GF-D8 (cell line): ENCODE results near the gene UROC1.

Source experiments
- DNase-seq: peaks from one replicate; lab custom pipeline; 2025; lab: John Stamatoyannopoulos, UW

Gene UROC1

DNA sequence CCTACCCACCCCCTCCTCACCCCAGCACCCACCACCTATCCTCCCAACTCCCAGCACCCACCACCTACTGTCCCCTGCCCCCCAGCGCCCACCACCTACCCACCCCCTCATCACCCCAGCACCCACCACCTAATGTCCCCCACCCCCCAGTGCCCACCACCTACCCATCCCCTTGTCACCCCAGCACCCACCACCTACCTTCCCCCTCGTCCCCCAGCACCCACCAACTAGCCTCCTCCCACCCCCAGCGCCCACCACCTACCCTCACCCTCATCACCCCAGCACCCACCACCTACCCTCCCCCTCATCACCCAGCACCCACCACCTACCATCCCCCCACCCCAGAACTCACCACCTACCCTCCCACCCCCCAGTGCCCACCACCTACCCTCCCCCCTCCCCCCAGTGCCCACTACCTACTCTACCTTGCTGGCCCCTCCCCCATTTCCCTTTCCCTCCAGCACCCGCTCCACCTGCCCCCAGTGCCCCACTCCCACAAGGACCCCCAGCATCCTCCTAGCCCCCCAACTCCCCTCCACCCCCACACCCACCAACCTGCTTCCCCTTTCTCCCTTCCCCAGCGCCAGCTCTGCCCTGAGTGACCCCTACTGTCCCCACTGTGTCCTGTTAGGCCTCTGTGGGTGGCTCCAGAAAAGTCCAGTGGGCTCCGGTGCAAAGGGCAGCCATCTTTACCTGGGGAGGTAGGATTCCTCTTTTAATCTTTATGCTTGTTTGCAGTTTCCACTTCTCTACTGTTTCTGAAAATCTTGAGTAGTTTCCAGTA lies 1.2 kb downstream of the UROC1 start:
- DNase-seq = no peak

DNA sequence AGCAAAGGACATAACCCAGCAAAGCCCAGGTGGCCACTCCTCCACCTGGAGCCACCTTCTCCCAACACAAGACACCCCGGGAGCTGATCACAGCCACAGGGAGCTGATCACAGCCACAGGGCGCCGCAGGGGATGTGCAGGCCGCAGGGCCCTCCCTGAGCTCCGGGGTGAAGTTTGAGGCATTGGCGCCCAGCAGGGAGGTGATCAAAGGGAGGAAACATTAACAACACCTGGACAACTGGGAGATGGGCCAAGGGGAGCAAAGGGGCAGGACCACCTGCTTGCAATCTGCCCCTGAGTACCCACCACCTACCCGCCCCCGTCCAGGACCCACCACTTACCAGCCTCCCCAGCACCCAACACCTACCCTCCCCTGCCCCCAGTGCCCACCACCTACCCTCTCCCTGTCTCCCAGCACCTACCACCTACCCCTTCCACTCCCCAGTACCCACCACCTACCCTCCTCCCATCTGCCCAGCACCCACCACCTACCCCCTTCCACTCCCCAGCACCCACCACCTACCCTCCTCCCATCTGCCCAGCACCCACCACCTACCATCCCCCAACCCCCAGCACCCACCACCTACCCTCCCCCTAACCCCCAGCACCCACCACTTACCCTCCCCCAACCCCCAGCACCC lies 2.4 kb downstream of the UROC1 start:
- no peak for DNase-seq

DNA sequence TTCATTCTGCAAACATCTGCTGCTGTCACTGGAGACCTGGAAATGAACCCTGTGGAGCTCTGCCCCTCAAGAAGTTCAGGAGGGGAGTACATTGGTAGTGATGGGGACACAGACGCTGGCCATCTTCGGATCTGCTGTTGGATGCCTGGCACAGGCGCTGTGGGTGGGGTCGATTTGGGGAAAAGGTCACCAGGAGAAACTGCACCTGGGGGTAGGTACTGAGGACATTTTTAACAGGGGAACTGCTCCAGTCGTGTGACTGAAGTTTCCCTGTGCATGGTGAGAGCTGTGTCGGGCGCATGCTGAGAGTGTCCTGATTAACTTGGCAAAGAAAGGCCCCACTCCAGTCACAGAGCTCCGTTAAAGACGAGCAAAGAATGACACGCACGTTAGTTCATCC lies 3.4 kb downstream of the UROC1 start:
- DNase-seq = no peak

DNA sequence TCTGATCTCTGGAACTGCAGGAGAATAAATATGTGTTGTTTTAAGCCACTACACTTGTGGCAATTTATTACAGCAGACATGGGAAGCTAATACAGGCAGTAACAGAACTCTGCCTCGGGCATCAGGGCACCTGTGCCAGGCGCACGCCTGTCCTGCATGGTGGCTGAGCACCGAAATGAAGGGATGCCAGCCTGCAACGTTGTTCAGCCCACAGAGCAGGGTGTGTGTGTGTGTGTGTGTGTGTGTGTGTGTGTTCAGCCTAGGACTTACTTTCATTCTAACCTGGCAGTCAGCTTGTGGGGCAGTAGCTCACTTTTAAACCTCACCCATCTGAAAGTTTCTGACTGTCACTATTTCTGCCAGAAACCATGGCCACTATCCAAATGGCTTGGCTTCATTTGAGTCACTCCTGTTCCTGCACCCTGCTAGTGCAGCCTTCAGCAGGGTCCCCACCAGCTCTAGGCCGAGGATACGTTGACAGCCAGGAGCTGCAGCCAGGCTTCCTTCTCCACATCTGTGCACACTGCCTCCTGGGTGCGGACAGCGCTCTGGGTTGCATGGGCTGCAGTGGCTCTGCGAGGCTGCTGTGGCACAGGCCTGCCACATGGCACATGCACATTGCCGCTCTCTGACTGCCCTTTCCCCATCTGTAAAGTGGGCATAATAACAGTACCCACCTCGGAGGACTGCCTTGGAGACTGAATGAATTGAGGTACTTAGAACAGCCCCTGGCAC lies 4.5 kb downstream of the UROC1 start:
- no peak for DNase-seq

DNA sequence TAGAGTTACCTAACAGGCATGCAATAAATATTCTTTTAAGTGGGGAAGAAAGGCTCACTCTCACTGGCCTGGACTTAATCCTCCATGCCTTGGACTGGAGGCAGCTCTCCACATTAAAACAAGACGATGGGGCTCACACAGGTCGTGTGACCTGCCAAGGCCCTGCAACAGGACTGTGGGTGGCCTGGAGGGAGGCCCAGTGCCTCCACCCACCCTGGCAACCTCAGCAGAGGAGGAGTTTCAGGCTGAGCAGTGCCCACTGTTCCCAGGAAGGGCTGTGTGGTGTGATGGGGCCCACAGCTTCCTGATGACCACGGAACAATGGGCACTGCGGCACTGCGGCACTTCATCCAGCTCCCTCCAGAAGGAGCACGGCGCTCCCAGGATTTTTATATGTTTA lies 5.5 kb downstream of the UROC1 start:
- DNase-seq = no peak

DNA sequence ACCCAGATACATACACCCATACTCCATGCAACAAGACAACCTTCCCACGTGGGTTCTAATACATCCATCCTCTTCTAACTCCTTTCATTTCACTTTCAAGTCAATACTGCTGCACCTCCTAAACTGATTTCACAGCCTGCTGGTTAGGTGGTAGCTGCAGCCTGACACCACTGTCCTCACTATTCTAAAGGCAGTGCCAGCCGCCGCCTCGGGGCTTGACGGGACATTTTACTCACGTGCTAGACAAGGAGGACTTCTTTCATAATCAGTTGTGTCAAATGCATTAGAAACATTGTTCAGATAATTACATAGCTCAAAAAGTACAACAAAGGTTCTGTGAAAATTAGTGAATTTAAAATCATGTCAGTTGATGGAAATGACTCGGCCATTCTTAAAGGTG lies 6.3 kb downstream of the UROC1 start:
- DNase-seq = no peak

DNA sequence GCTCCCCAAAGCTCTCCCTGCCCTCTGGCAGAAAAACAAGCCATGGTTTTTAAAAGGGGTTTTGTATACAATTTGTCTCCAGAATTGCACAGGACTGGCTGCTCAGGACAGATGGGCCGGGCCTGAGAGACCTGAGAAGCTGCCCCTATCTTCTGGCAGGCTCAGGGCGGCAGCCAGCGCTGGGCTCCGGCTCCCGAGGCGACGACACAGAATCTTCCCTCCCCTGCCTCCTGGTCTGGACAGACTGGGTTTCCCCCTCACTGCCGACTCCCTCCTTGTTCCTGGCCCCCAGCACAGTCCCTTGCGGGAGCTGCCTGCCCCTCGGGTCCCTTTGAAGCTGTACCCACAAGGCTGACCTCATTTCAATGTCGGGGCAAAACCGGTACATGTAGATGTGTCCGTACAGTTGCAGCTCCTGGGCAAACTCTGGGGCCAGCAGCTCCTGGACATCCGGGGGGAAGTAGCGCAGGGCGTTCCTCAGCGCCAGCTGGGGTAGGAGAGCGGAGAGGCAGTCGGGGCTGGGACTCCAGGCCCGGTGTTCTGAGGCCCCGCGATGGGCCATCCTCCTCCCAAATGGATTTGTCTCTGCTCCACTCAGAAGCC lies 7.2 kb downstream of the UROC1 start:
- no peak for DNase-seq

DNA sequence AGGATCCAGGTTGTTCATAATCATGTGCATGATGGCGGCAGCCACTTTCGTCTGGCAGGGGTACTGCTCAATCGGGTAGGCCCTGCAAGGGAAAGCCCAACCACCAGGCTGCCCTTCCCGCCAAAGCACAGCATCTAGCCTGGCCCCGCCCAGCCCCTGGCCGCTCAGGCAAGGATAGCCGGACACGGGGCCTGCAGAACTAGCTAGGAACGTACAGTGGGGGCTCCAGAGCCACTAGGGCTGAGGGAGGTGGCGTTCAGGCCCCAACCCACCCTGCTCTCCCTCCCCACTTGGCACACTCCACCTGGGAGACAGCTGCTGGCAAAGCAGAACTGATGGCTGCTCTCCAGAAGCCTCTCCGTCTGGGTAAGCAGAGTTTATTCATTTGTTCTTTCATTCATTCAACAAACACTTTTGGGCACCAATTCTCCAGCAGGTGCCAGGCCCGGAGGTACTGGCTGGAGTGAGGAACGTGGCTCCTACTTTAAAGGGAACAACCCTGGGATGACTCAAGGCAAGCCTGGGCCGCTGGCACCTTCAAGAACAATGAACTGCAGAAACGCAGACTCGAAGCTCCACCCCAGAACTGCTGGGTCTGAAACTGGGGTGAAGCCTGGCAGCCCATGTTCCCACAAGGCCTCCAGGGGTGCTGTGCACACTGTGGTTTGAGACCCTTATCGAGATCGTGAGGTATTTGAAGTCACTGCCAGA lies 7.8 kb downstream of the UROC1 start:
- no peak for DNase-seq

DNA sequence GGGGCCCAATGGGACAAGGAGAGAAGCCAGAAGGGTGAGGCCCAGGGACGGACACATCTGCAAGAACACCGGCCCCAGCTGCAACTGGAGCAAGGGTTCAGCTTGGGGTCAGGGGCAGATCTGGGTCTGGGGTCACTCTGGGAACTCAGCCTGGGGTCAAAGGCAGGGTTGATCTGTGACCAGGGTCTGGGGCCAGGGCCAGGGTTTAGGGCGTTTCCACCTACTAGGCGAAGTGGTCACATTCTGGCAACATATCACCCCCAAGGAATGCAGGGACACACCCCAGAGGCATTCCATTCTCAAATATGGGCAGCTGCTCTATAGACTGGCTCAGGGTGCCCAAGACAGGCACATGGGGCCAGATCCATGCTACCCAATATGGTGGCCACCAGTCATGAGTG lies 9.0 kb downstream of the UROC1 start:
- no peak for DNase-seq

DNA sequence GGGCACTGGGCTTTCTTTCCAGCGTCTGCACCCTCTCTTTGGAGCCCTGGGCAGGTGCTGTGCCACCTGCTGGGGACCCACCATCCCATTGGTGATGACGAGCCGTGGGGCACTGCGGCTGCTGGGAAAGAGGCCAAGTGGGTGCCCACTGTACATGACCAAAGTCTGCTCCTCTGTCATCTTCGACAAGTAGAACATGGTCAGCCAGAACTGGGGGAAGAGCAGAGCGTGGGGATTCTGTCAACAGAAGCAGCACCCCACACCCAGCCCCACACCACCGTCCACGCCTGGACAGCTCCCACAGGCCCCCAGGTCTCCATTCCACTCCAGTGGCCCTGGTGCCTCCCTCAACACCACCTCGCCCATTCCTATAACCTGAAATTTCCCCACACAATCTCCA lies 9.7 kb downstream of the UROC1 start:
- no peak for DNase-seq

DNA sequence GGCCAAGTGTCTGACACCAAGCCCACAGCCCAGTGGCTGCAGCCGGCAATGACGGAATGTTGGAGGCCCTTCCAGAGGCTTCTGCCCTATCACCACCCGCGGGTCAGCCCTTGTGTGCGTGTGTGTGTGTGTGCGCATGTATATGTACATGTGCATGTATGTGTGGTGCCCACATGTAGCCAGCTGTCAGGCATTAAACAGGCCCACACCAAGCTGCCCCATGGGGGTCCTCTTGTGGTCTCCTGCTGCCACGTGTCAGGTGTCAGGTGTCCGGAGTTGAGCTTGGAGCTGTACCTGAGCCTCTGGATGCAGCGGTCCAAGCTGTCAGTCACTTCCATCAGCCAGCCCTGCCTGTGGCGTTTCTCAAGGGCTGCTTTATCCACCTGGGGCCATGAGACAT lies 13.9 kb downstream of the UROC1 start:
- DNase-seq = no peak

DNA sequence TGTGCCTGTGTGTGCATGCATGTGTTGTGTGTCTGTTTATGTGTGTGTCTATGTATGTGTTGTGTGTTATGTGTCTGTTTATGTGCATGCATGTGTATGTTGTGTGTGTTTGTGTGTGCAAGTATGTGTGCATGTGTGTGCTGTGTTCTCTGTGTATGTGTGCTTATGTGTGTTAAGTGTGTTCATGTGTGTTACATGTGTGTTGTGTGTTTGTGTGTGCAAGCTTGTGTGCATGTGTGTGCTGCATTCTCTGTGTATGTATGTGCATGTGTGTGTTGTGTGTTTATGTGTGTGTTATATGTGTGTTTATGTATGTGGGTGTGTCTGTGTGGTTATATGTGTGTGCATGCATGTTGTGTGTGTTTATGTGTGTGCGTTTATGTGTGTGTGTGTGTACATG lies 14.9 kb downstream of the UROC1 start:
- DNase-seq = no peak

DNA sequence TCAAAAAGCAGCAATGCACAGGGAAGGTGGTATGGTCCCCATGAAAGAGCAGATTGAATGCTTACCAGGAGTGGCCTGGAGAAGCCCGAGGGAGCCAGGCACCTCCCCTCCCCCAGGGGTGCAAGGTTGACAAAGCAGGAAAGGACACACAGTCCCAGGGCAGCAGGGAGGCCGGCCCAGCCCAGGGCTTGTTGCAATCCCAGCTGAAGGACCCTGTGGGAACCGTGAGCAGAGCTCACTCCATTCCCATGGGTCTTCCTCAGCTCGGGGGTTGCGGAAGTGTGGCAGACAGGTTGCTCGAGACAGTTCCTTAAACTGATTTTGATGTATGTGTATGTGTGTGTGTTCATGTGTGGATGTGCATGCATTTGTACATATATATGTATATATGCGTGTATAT lies 15.8 kb downstream of the UROC1 start:
- no peak for DNase-seq

DNA sequence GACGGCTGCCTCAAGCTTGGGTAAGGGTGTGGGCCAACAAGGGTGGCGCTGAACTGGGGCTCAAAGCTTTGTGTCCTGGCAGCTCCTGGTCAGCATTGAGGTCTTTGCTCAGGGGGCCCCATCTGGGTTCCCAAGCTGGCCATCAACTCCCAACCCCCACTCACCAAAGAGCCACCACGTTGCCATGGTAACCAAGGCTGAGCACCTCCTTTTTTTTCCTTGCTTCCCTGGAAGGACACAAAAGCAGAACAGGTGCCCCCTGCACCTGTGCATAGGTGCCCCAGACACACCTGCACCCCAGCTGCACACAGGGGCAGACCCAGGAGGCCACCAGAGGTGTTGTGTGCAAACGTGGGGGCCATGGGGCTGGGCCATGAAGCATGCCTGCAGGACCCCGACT lies 16.5 kb downstream of the UROC1 start:
- no peak for DNase-seq

DNA sequence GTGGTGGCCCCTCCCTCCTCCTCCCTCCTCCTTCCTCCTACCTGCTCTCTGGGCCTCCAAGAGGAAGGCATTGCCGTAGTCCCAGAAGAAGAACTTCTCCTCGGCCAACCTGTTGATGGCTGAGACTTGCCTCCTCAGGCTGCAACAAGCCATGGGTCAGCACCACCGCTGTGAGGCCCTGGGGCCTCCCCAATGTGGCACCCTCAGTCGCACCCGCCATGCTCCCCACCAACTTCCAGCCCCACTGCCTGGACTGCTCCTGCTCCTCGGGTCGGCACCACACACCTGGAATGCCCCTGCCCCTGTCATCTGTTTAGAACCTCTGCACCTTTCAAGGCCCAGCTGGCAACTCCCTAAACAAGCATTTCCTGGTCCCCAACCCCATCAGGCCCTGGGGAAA lies 17.6 kb downstream of the UROC1 start:
- no peak for DNase-seq

DNA sequence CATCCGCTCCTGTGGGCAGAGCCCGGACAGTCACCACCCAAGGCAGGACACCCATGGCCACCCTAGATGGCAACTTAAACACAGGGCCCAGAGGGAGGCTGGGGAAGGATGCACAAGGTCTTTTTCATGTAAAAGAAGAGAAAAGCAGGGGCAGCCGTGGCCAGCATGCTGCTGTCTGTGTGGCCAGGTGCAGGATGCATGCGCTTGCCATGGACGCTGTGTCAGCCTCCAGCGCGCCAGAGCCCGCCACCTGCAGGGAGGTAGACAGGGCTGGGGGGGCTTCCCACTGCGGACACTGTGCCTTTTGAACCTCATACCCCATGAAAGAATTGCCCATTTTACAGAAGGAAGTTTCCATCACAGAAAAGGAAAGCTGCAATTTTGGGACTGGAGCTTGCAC lies 18.2 kb downstream of the UROC1 start:
- DNase-seq = no peak

DNA sequence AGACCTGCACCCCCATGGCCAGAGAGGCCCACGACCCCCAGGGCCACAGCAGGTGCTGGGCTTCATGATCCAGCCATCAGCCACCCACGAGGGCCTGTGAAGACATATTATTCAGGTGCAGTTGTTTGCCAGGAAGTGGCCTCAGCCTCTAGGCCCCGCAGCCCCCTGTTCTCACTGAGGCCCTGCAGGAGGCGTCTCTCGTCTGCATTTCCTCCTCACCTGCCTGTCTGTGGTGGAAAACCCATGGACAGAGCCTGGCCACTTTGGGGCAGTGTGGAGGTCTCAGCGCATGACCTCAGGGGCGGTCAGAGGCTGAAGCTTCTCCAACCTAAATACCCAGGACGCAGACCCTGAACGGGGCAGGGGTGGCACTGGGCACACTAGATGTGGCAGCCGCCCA lies 18.6 kb downstream of the UROC1 start:
- no peak for DNase-seq

DNA sequence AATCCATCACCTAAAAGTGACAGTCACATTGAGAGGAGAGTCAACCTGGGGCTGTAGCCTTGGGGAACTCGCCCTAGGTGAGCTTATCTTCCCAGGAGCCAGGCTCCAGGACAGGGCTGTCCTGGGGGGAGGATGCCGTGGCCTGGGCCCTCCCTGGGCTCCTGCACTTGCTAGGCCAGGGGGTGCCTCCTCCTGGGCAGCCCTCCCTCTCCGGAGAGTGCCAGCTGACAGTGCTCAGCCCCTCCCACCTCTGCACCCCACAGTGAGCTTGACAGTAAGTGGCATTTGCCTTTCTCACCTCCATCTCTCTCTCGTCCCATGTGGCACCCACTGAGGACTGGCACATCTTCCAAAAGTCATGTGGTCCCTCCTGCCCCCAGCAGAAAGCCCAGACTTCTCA lies 19.1 kb downstream of the UROC1 start:
- DNase-seq = no peak

DNA sequence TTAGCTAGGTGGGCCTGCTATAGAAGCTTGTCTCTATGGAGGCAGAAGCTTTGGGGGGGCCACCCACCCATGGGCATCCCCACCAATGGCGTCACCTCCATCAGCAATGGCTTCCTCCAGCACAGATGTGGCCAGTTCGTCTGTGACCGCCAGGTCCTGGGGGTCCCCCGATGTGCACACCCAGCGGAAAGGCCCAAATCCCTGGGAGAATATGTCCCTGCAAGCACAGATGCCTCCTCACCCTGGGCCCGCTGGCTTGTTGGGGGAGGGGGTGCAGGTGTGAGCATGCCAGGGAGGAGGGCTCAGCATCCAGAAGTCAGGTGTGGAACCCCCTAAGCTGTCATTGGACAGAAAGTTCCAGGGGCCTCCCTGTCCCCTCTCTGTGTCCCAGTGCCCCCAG lies 19.6 kb downstream of the UROC1 start:
- DNase-seq = no peak

DNA sequence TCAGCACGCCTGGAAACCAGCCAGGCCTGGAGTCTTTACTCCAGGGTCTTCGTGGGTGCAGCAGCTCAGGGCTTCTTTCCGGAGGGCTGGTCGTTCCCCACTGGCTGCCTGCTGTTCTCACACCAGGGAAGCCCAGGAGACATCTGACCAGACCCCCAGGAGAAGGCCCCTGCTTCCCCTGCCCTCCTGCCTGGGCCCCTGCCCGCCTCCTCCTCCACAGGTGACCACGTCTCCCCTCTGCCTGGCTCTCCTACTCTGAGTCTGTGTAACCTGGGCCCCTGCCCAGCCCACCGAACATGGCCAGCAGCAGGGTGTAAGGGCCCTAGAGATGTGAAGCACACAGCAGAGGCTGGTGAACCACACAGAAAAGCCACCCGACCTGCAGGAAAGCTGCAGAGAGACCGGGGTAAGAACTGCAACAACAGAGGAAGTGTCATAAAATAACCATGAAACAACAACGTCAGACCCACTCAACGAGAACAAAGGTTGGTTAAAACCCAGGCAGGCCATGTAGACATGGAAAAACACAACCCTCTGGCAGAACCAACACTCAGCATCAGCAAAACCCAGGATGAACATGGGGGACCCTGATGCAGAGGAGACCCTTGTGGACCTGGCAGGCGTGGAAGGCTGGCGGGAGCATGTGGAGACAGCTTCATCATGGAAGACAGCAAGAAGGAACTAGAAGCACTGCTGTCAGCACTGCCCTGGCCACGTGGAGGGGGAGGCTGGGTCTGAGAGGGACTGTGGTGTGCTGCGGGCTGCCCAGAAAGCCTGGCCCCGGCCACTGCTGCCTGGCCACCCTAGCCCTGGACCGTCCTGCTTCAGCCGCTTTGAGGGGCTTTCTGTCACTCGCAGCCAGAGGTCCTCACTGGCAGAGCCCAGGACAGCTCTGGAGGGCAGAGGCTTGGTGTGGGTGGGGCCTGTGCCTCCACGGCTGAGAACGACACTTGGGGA lies 20.4 kb downstream of the UROC1 start:
- DNase-seq = no peak

DNA sequence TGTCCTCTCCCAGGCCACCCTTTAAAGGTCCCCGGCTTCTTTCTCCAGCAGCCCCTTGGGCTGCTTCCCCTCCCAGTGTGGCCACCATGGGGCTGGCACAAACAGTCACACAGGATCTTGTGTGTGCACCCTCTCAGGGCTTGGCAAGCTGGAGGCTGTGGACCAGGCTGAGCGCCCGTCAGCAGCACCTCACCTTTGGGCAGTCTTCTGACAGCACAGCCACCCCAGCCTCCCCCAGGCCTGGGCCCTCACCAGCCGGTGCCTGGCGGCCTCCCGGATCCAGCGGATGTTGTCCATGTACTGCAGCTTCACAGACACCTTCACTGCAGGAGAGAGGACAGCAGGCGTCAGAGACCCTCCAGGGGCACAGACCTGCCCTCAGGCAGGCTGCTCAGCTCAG lies 21.8 kb downstream of the UROC1 start:
- no peak for DNase-seq
